HL-60 (cell line): ENCODE results near the gene RIN2.

Experiments used
- CTCF ChIP-seq: IDR thresholded peaks from one replicate; pipeline ENCODE4 v1.5.1; 2011; ENCODE audit warnings: low read length, control low read depth, inconsistent platforms; ENCODE audit not compliant: insufficient read depth
- GABPA ChIP-seq: IDR thresholded peaks from 2 replicates; pipeline ENCODE4 v1.6.1; 2012; ENCODE audit warnings: low read depth
- POLR2AphosphoS5 ChIP-seq: IDR thresholded peaks from 2 replicates; pipeline ENCODE4 v1.6.1; 2012; ENCODE audit warnings: low read depth

DNA sequence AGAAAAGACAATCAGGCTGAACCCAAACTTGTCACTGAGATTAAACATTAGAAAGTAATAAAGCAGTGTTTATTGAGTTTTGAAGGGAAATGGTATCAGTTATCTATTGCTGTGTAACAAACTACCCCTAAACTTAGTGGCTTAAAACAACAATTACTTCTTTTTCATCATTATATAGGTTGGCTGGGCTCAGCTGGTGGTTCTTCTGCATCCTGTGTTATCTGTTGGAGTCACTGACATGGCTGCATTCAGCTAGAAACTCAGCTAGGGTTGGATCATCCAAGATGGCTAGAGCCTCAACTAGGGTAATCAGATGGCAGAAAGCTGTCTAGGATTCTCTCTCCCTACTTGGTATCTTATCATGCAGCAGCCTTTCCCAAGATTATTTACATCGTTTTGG lies 12.5 kb upstream of the RIN2 start:
- no peak for TF ChIP-seq POLR2AphosphoS5
- no peak for TF ChIP-seq CTCF
- no peak for TF ChIP-seq GABPA
